GM15510 (cell line): Measurements from ENCODE around the gene TMEM72.

ENCODE experiments used
- POLR2A ChIP-seq: IDR thresholded peaks from 3 replicates; pipeline ENCODE4 v1.6.1; 2011; ENCODE audit warnings: borderline replicate concordance; ENCODE audit not compliant: insufficient read length; ENCODE audit errors: extremely low read depth

TMEM72 gene

DNA sequence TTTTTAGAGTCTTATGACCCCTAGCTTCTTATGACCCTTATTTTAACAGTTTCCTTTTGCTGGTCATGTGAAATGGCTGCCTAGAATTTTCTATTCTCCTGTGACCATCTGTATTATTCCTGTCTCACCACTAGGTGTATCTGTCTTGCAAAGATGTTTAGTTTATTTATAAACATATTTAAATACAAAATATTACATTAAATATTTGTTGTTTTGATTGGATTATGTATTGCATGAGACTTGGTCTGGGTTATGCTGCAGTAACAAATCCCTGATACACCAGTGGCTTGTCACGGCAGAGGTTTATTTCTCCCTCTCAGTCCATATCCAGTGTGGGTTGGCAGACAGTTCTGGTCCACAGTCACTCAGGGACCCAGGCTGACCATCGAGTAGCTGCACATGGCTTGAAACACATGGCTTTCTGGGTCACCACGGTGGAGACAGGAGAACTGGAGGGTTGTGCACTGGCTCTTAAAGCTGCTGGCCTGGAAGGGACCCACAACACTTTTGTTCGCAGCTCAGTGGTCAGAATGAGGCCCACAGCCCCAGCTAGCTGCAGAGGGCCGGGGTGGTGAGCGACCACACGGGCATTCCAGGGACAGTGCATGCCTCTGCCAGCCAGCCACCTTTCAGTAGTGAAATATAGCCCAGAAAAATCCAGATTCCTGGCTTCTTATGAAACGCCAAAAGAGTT lies 55.8 kb downstream of the TMEM72 start:
- no peak for TF ChIP-seq POLR2A

DNA sequence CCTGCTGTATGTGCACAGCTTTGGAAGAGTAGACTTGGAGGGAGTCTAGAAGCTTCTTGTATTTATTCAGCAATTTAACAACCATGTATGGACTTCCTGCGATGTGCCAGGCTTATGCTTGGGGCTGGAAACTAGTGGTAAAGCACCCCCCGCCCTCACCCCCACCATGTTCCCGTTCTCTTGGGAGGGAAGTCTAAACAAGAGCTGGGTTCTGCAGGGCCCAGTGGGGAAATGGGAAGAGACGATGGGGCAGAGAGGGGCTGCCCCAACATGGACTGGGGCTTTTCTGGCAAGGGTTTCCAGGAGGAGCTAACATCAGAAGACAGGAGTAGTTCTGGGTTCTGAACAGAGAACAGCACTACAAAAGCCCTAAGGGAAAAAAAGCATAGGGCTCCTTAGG lies 56.5 kb downstream of the TMEM72 start:
- TF ChIP-seq POLR2A, result no peak

DNA sequence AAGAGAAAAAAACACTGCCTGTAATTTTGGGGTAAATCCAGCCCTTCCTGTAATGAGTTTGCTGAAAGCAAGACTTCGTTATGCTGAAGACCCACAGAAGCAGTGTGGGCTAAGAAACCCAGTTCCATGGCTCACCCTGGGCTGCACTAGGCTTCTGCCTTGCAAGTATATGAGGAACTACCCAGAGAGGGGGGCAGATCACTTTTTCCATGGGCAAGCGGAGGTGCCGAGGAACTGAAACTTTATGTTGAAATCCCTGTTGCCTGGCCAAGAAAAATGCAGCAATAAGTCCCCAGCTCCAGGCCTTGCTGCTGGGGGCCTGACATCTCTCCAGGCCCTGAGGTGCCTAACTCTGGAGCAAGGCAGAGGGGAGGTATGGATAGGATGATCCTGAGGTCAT lies 57.0 kb downstream of the TMEM72 start:
- TF ChIP-seq POLR2A, result no peak

DNA sequence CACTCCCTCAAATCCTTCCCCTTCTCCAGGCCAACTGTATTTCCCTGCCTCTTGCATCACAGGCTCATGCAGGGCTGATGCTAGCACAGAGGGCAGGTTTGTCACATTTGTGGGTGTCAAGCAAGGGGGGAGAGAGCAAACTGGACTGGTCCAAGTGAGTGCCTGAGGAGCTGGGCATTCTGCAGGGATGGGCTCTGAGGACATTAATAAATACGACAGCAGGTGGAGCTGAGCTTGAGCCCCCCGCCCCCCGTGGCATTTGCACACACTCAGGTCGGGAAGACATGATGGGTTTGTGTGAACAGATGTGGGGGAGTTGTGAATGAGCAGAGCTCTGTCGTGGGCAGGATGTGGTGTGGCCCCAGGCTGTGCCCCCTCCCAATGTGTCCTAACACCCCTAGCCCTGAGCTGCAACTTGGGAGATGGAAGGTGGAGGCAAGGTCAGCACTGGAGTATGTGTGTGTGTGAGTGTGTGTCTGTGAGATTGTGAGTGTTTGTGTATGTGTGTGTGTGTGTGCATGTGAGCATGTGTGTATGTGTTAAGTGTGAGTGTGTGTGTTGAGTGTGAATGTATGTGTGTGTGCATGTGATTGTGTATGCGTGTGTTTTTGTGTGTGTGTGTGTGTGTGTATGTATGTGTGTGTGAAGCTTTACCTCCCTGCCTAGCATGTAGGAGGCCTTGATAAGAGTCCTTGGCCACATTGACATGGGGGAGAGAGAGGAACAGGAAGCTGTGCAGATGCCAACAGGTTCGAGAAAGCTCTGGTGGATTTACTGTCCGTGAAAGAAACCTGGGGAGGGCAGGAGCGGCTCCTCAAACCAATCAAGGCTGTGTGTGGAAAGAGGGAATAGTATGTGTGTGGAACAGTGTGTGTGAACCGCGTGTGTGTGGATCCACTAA lies 57.6 kb downstream of the TMEM72 start:
- TF ChIP-seq POLR2A, result no peak

DNA sequence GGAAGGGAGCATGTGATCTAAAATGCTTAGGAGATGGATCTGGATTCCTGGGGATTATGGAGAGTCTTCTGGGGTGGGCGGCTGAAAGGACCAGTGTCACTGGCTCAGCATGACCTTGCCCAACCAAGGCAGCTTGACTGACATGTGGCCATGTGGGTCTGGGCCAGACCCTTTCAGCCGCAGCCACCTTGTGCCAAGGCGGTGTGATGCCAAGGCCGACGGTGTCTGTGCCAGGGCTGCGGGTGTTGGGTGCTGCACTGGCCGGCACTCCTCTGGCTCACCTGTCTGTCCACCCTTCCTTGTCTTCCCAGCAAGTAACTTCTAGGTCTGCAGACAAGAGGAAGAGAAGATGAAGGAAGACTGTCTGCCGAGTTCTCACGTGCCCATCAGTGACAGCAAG lies 58.7 kb downstream of the TMEM72 start:
- no peak for TF ChIP-seq POLR2A

DNA sequence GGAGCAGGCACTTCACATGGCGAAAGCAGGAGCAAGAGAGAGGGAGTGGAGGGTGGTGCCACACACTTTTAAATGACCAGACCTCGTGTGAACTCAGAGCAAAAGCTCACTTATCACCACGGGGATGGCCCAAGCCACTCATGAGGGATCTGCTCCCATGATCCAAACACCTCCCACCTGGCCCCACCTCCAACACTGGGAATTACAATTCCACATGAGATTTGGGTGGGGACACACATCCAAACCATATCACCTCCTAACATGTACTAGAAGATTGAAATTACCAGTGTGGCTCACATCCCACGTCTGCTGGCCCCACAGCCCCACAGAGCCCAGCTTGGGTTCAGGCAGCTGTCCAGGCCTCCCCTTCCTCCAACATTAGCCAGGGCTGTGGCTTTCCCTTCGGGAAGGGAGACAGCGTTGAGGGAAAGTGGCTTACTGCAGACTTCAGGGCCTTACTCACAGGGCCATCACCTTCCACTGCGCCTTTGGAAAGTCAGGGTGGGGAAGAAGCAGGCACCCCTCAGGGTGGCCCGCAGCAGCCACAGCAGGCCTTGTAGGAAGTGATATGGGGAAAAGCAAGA lies 59.8 kb downstream of the TMEM72 start:
- TF ChIP-seq POLR2A, result no peak

DNA sequence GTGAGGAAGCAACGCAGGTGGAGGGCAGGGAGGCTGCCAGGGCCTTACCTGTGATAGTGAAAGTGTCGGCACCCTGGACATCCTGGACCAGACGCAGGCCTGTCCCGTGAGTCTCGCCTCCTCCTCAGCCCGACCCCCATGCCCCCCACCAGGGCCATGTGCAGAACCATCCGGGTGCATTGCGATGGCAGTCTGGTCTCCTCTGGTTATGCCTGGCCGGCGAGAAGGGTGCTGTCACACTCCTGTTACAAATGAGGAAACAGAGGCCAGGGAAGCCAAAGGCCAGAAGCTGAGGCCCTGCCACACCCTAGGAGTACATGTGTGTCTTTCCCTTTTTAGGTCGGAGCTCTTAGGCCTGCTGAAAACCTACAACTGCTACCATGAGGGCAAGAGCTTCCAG lies 60.3 kb downstream of the TMEM72 start:
- no peak for TF ChIP-seq POLR2A

DNA sequence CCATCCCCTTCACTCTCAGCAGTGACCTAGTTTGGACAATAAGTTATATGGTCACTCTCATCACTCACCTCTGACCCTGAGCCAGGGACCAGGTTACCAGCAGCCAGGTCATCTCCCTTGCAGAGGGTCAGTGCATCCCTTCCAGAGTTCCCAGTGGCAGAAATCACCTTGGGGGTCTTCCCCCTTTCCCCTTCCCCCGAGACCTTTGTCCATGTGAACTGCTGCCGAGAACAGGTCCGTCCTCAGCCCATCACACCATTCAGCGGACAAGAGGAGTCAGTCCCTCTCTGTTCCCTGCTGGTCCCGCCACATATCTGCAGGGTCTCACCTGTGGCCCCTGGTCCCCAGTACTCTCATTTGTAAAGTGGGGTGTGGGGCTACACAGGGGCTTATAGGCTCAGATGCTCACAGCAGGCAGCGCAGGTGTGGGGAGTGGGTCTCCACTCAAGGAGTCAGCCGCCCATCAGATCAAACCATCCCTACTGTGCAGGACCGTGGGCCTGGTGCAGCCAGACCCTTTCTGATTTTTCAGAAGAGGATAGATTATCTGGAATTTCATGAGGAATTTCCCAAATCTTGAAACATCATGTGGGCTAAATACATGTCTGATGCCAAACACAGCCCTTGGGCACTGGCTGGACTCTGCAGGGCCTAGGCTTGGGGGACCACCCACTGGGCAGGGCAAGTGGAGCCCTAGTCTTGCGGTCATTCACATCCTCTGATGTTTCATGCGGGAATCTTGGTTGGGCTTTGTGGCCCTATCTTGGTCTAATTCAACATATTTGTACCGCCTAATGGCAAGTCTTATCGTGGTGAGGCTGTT lies 61.0 kb downstream of the TMEM72 start:
- no peak for TF ChIP-seq POLR2A

DNA sequence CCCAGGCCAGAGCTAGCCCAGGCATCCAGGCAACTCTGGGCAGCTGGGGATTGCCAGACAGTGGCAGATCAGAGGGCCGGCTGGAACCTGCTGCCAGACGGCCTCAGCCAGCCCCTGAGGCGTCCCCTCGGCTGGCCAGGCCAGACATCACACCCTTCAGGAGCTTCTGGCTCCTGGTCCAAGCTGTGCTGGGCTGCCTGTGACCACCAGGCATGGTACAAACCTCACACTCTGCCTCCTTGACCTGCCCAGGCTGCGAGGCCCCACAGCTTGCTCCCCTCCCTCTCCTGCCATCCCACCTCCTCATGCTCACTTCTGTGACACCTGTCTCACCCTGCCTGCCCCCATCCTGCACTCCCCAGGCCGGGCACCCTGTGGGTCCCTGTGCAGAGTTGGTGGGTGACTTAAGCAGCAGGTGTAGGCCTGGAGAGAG lies 61.8 kb downstream of the TMEM72 start:
- TF ChIP-seq POLR2A, result no peak

DNA sequence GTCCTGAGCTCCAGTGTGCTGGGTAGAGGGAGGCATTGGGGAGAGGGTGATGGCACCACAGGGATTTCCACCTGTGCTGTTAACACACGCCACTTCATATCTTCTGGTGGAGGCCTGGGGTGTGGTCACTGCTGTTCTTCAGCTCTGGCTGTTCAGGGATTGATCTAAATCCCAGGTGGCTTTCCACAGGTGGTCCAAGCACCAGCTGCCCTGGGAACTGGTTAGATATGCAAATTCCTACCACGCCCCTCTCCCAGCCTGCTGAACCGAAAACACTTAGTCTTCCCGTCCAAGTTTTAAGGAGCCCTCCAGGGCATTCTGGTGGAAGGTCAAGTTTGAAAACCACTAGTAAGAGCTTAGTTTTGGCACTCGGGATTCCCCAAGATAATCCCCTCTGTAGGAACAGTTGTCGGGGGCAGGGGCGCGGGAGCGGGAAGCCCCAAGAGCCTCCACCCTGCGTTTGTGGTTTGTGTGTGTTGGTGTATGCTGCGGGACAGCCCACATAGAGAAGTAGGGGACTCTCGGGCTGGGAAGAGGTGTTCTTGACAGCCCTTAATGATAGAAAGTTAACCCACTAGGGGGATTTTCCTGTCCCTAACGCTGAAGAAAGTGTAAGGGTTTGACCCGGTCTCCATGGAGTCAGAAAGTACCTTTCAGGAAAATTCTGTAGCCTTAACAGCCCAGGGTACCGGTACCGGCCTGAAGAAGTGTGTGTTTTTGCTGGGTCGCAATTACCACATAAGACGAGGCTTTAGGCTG lies 62.4 kb downstream of the TMEM72 start:
- TF ChIP-seq POLR2A, result no peak

DNA sequence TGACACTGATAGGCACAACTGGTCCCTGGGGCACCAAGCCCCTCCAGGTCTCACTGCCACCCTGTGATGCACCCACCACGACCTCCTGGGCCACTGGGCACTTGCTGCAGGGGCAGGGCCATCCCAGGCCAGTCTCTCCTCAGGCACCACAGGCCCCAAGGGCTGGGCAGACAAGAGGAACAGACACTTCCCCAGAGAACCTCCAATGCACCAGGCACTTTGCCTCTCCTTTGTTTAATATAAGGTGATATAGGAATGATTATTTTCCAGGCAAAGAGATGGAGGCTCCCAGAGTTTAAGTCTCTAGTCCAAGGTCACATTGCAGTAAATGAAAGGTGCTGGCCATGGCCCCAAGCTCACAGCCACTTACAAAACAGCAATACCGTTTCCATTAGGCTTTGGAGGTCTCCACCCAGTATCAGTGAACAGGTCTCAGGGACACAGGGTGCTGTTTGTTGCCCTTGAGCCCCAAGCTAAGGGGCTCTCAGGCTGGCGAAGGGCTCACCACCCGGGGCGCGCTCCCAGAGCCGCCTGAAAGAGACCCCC lies 63.0 kb downstream of the TMEM72 start:
- no peak for TF ChIP-seq POLR2A

DNA sequence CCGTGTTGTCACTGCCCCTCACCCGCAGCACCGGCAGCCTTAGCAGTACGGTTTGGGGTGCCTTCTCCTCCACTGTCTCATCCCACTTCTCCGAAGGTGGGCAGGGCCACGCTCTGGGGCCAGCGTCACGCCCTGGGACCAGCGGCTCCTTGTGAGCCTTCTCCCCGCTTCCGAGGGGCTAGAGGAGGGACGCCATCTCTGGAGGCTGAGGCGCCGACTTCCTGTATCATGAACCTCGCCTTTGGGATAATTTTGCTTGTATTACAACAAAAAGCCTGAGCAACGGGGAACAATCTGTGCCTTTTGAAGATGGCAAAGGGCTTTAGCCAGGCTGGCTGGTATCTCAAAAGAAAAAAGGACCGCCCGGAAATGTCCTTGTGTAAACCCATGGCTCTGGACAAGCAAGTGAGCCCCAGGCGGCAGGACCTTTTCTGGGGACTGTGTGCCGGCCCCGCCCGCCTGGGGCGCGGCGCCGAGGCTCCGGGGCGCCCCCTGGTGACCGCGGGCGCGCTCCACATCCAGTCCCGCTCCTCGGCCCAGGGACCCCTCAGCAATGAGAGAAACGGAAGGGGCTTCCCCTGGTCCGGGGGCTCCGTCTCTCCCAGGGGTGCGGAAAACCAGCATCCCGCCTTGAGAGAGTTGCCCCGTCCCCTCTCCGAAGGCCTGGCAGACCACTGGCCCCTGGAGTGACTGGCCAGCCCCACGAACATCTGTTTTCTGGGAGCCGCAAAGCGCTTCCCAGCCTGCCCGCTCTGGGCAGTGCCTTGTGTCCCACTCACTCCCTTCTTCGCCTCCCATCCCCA lies 63.7 kb downstream of the TMEM72 start:
- TF ChIP-seq POLR2A, result peak; percentile 45
